H1 (cell line): ENCODE measurements around the gene SLC2A3. TPM values are rescaled to one million over a fixed set of nuclear protein-coding genes. Genes with fewer than 3 reads are reported as not detected.
"Not testable (repeated sequence)": the region's sequence is repeated elsewhere in the genome, so short reads cannot be mapped to it uniquely, and the experiment has no call there.

Source experiments
- CTCF ChIA-PET: fragments of 300-600 bp; sonication (Branson Sonifier 250); formaldehyde crosslinking; loops from one replicate; lab custom pipeline; 2021; ENCODE audit not compliant: partially characterized antibody; lab: Charles Lee
- POLR2A ChIA-PET: fragments of 300-600 bp; sonication (Branson Sonifier 250); formaldehyde crosslinking; loops from one replicate; lab custom pipeline; 2021; ENCODE audit warnings: inconsistent platforms; ENCODE audit not compliant: partially characterized antibody; lab: Charles Lee
- DNase-seq, 2 experiments: peaks; one replicate each; pipeline versions ENCODE4 v3.0.0 to v3.0.0-alpha.2; 2010 to 2022; ENCODE audit warnings: low spot score in 2 of 2, low read depth in 1 of 2, mixed read lengths in 1 of 2
- FAIRE-seq: peaks from 2 replicates; lab custom pipeline; 2011; peaks lifted over from hg19 to GRCh38; lab: Jason Lieb, UNC
- H2AFZ ChIP-seq: 2 replicates; pipeline ENCODE4 v1.8.1; 2012; ENCODE audit warnings: low read length, inconsistent platforms
- H2AK5ac ChIP-seq: 2 replicates; pipeline ENCODE4 v1.6.1; 2013; ENCODE audit warnings: low read depth, low read length
- H2BK120ac ChIP-seq: replicated peaks from 2 replicates; pipeline ENCODE3; 2013; ENCODE audit warnings: low read depth, low read length, inconsistent platforms
- H2BK12ac ChIP-seq: 2 replicates; pipeline ENCODE4 v1.6.1; 2013; ENCODE audit warnings: low read depth, low read length
- H2BK15ac ChIP-seq: 2 replicates; pipeline ENCODE4 v1.6.1; 2013; ENCODE audit warnings: low read length
- H2BK20ac ChIP-seq: 2 replicates; pipeline ENCODE4 v1.6.1; 2013; ENCODE audit warnings: low read length
- H2BK5ac ChIP-seq: 2 replicates; pipeline ENCODE4 v1.6.1; 2013; ENCODE audit warnings: low read depth, low read length
- H3K14ac ChIP-seq: 2 replicates; pipeline ENCODE4 v1.6.1; 2013; ENCODE audit warnings: inconsistent platforms; ENCODE audit not compliant: insufficient read length
- H3K18ac ChIP-seq: 2 replicates; pipeline ENCODE4 v1.6.1; 2013; ENCODE audit warnings: low read length; ENCODE audit errors: extremely low read depth
- H3K23ac ChIP-seq: 2 replicates; pipeline ENCODE4 v1.6.1; 2013; ENCODE audit warnings: inconsistent platforms; ENCODE audit not compliant: insufficient read length
- H3K23me2 ChIP-seq: 2 replicates; pipeline ENCODE4 v1.6.1; 2013; ENCODE audit warnings: low read depth, low read length
- H3K27ac ChIP-seq: 2 replicates; pipeline ENCODE4 v1.6.1; 2011; ENCODE audit warnings: low read depth, low read length, inconsistent platforms
- H3K27me3 ChIP-seq, 4 experiments: replicated peaks in 1 of 4; 1 replicate in 1 of 4; 2 replicates in 3 of 4; pipeline versions ENCODE4 v1.6.1 to v1.8.1; 2011 to 2013; ENCODE audit warnings: low read length in 3 of 4, mild to moderate bottlenecking in 3 of 4, inconsistent platforms in 2 of 4, mixed read lengths in 2 of 4, moderate library complexity in 1 of 4; ENCODE audit not compliant: control insufficient read depth in 3 of 4, insufficient read depth in 3 of 4; ENCODE audit errors: extremely low read depth in 1 of 4
- H3K36me3 ChIP-seq, 4 experiments: 2 replicates each; pipeline versions ENCODE4 v1.6.1 to v1.8.1; 2011 to 2013; ENCODE audit warnings: mild to moderate bottlenecking in 4 of 4, low read length in 3 of 4, moderate library complexity in 2 of 4, control low read depth in 1 of 4, inconsistent platforms in 1 of 4; ENCODE audit not compliant: insufficient read depth in 4 of 4, control insufficient read depth in 2 of 4
- H3K4ac ChIP-seq: replicated peaks from 2 replicates; pipeline ENCODE3; 2013; ENCODE audit warnings: low read length, low read depth, mixed read lengths, inconsistent platforms; ENCODE audit not compliant: insufficient read length
- H3K4me1 ChIP-seq, 4 experiments: replicated peaks in 1 of 4; 1 replicate in 1 of 4; 2 replicates in 3 of 4; pipeline versions ENCODE4 v1.6.1 to v1.8.1; 2011 to 2013; ENCODE audit warnings: low read length in 3 of 4, inconsistent platforms in 2 of 4, mixed read lengths in 1 of 4; ENCODE audit not compliant: insufficient read depth in 4 of 4, control insufficient read depth in 3 of 4
- H3K4me2 ChIP-seq, 2 experiments: 2 replicates each; pipeline versions ENCODE4 v1.6.1 to v1.8.1; 2011 to 2013; ENCODE audit warnings: low read depth in 2 of 2, low read length in 2 of 2, control low read depth in 1 of 2, inconsistent platforms in 1 of 2, mild to moderate bottlenecking in 1 of 2; ENCODE audit not compliant: insufficient read depth in 1 of 2
- H3K4me3 ChIP-seq, 4 experiments: fragments of 200-600, 300-600 bp in 1 of 4; sonication (generic), shearing (Covaris generic), sonication (Bioruptor Twin) in 1 of 4; 2 replicates each; pipeline versions ENCODE4 v1.5.1 to v1.8.1; 2011 to 2016; ENCODE audit warnings: low read length in 4 of 4, low read depth in 3 of 4, control low read depth in 2 of 4, inconsistent platforms in 2 of 4, mild to moderate bottlenecking in 2 of 4, mixed read lengths in 1 of 4, moderate library complexity in 1 of 4; ENCODE audit not compliant: insufficient read depth in 2 of 4; ENCODE audit errors: extremely low read depth in 1 of 4
- H3K56ac ChIP-seq: replicated peaks from 2 replicates; pipeline ENCODE3; 2013; ENCODE audit warnings: low read depth, mild to moderate bottlenecking, mixed read lengths, low read length, inconsistent platforms; ENCODE audit not compliant: insufficient read length
- H3K79me1 ChIP-seq: 2 replicates; pipeline ENCODE4 v1.6.1; 2013; ENCODE audit warnings: low read depth, low read length, control low read depth
- H3K79me2 ChIP-seq, 2 experiments: 2 replicates each; pipeline versions ENCODE4 v1.6.1 to v1.8.1; 2012 to 2013; ENCODE audit warnings: low read length in 2 of 2, mild to moderate bottlenecking in 2 of 2, inconsistent platforms in 1 of 2; ENCODE audit not compliant: insufficient read depth in 2 of 2, control insufficient read depth in 1 of 2
- H3K9ac ChIP-seq, 4 experiments: replicated peaks in 1 of 4; 1 replicate in 1 of 4; 2 replicates in 3 of 4; pipeline versions ENCODE4 v1.6.1 to v1.8.1; 2011 to 2013; ENCODE audit warnings: low read depth in 3 of 4, low read length in 3 of 4, control low read depth in 2 of 4, mild to moderate bottlenecking in 2 of 4, moderate library complexity in 2 of 4, inconsistent platforms in 1 of 4; ENCODE audit errors: extremely low read depth in 1 of 4
- H3K9me3 ChIP-seq, 2 experiments: 2 replicates each; pipeline versions ENCODE4 v1.6.1 to v1.8.1; 2012 to 2013; ENCODE audit warnings: mild to moderate bottlenecking in 2 of 2, moderate library complexity in 2 of 2, control low read depth in 1 of 2, inconsistent platforms in 1 of 2, low read depth in 1 of 2, low read length in 1 of 2, mixed read lengths in 1 of 2; ENCODE audit not compliant: insufficient read depth in 2 of 2
- H4K20me1 ChIP-seq, 2 experiments: replicated peaks in 1 of 2; 2 replicates each; pipeline versions ENCODE3 to v1.8.1; 2011 to 2013; ENCODE audit warnings: inconsistent platforms in 2 of 2, low read length in 2 of 2, mild to moderate bottlenecking in 1 of 2; ENCODE audit not compliant: insufficient read depth in 2 of 2, control insufficient read depth in 1 of 2
- H4K5ac ChIP-seq: 2 replicates; pipeline ENCODE4 v1.6.1; 2013; ENCODE audit warnings: low read length, low read depth, mixed read lengths, inconsistent platforms; ENCODE audit not compliant: insufficient read length
- H4K8ac ChIP-seq: 2 replicates; pipeline ENCODE4 v1.8.0; 2013; ENCODE audit warnings: mild to moderate bottlenecking, moderate library complexity, low read length, inconsistent platforms; ENCODE audit not compliant: insufficient read depth; ENCODE audit errors: extremely low read depth
- H4K91ac ChIP-seq: replicated peaks from 2 replicates; pipeline ENCODE3; 2013; ENCODE audit warnings: low read length, mixed read lengths, inconsistent platforms; ENCODE audit not compliant: insufficient read length
- SIN3A ChIP-seq, 2 experiments: IDR thresholded peaks in 1 of 2; conservative IDR thresholded peaks in 1 of 2; 2 replicates each; pipeline ENCODE4 v1.6.1; 2011 to 2012; ENCODE audit warnings: low read length in 2 of 2, improper control_type of control experiment in 1 of 2, low read depth in 1 of 2, mild to moderate bottlenecking in 1 of 2
- TEAD4 ChIP-seq: IDR thresholded peaks from 2 replicates; pipeline ENCODE4 v1.6.1; 2012; ENCODE audit warnings: low read depth, low read length, inconsistent platforms, mixed read lengths
- WGBS, 2 experiments: shearing (Covaris generic) in 1 of 2; methylation state at CpG; one replicate each; pipeline versions ENCODE4 v1.1.6 to v1.1.7; 2013 to 2015; ENCODE audit warnings: low lambda C conversion rate in 2 of 2, mixed read lengths in 2 of 2, inconsistent platforms in 1 of 2, low coverage in 1 of 2, missing lambda C conversion rate in 1 of 2; ENCODE audit not compliant: insufficient replicate concordance in 2 of 2, insufficient coverage in 1 of 2, insufficient read length in 1 of 2; ENCODE audit errors: extremely low coverage in 1 of 2, missing lambda C conversion rate in 1 of 2; 5-methylcytosine and 5-hydroxymethylcytosine counted together
- polyA plus RNA-seq, 7 experiments: library from polyadenylated mRNA; depleted of rRNA in 3 of 7; stranded (reverse) in 5 of 7; unstranded in 2 of 7; fragments of >200 nt in 5 of 7; fragments of 200-250 nt in 2 of 7; gene quantifications; 1 replicate in 5 of 7; 2 replicates in 1 of 7; 4 replicates in 1 of 7; pipeline versions ENCODE4 v1.2.1 to v1.2.3, GENCODE V29; 2011 to 2013; ENCODE audit warnings: missing spikeins in 2 of 7, mixed read lengths in 2 of 7
- total RNA-seq: library from RNA; stranded (reverse); fragmentation: NEBNext Ultra II Directional; extraction: Animal tissue kit (Norgen Biotek cat#: 25700); gene quantifications from 2 replicates; pipeline ENCODE4 v1.2.1, GENCODE V29; 2021

Gene SLC2A3
- total and polyA plus RNA-seq, 2 of the 8 experiments (the other 6 are each of a cell fraction or from before 2014, with no cell fraction given), result 417 to 688 TPM

DNA sequence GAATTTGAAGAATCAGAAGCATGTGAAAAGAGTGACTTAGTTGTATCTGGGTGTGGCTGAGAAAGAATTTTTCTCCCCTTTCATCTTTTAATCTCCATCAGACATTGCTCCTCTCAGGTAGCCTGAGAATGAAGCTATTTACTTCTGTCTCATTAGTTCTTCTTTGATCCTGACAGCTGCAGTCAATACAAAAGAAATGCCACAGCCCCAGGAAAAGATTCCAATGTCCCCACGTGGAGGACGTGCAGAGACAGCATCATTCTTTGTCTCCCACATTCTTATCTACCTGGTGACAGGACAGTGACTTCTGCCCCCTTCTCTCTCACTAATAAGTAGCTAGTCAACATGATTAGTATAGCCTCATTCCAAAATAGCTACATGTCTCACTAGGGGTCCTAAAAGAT, 46.3 kb upstream of the SLC2A3 start:
- H2BK12ac ChIP-seq, H2BK15ac ChIP-seq, H2AFZ ChIP-seq, H3K36me3 ChIP-seq, H4K8ac ChIP-seq, H3K23ac ChIP-seq, H3K27ac ChIP-seq, H3K4ac ChIP-seq, H2BK20ac ChIP-seq, H3K79me2 ChIP-seq, H4K5ac ChIP-seq, H3K9me3 ChIP-seq, H2AK5ac ChIP-seq, H3K18ac ChIP-seq, H3K79me1 ChIP-seq, DNase-seq, H3K4me1 ChIP-seq, H4K91ac ChIP-seq, H3K56ac ChIP-seq, H3K23me2 ChIP-seq, H4K20me1 ChIP-seq, H3K27me3 ChIP-seq, H3K9ac ChIP-seq, H3K4me2 ChIP-seq, H3K14ac ChIP-seq, H3K4me3 ChIP-seq, H2BK120ac ChIP-seq, H2BK5ac ChIP-seq: not testable (repeated sequence)
- POLR2A ChIA-PET, result interaction anchor here (0.7 to 0.9 kb wide), 2 partner anchors 21 to 47 kb away, joined by 3 read pairs; partner anchors contain the start of gene SLC2A3
- WGBS, 2 experiments, result 29% methylated on average over 2 of the region's 2 CpGs; no CpG with 5 or more reads in 1 of the 2 experiments
- TF ChIP-seq SIN3A (conservative IDR thresholded peaks at IDR 0.05 in 1 of 2, IDR thresholded peaks at IDR 0.05 in 1 of 2; ENCODE audit: low read depth in 1 of 2, low read length in 2 of 2) (peak; percentile 62 to 80; a peak in 2 of 4 replicates), TEAD4 (0 out of 2 replicates have a peak, but pooled peaks have one; percentile 43)
- peak; percentile 92 for FAIRE-seq
- CTCF ChIA-PET, result interaction anchor here (0.6 to 1.4 kb wide), 4 partner anchors 11 to 132 kb away, joined by 3 to 4 read pairs (median 4); no protein-coding TSS in a partner anchor
